GM21576 (cell line): ENCODE measurements around the gene NPHS1.
"Not testable (repeated sequence)": the region's sequence is repeated elsewhere in the genome, so short reads cannot be mapped to it uniquely, and the experiment has no call there.

Experiments
- ATAC-seq: cut with Tn5 transposase; IDR thresholded peaks from one replicate; pipeline ENCODE4 v1.9.1; 2021; ENCODE audit warnings: mild to moderate bottlenecking, moderate library complexity; ENCODE audit not compliant: unreplicated experiment

The NPHS1 gene

DNA sequence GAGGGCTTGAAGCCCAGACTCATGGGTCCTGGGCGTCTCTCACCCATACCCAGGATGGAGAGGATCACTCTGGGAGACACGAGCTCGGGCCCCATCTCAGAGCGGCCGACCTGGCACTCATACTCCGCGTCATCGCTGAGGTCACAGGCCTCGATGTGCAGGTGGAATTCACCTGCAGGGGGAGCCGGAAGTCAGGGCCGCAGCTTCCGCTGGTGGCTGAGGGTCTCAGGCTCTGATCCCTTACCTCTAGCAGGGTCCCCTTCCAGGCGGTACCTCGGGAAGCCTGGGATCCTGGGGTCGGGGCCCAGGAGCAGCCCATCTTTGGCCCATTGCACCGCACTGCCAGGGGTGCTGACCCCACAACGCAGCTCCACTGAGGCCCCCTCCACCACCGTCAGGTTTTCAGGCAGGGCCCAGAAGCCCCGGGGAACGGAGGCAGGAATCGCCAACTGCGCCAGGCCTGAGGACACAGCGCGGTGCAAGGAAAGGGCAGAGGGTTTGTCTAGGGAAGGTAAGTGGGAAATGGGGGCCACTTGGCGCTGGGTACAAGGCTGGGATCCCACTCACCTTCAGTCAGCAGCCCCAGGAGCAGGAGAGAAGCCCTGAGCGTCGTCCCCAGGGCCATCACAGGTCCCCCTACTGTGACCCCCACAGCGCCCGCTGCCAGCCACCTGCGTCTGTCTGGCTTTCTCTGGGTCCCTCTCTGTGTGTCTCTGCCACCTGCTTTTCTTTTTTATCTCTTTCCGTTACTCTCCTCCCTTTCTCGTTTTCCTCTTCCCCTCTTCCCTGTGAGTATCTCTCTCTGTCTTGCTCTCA lies 883 bp downstream of the NPHS1 start:
- ATAC-seq: no peak

DNA sequence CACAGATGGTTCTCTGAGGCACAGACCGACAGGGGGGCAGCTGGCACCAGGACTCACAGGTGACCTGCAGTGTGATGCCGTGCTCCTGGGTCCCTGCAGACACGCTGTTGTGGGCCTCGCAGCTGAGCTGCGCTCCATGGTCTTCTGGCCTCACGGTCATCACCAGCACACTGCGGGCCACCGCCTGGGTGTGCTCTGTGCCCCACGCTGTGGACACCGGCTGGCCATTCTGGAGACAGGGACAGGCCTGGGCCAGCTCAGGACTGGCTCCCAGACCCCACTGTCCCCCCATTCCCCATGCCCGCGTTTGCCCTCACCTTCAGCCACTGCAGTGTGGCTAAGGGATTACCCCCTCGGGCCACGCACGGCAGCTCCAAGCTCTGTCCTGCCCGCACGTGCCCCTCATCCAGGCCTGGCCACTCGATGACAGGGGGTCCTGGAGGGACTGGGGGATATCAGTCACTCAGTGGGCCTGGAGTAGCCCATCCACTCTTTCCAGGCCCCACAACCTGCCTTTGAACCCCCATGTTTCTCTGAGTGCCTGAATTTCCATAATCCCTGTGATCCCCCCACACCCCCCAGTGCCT lies 3.3 kb downstream of the NPHS1 start:
- no peak for ATAC-seq

DNA sequence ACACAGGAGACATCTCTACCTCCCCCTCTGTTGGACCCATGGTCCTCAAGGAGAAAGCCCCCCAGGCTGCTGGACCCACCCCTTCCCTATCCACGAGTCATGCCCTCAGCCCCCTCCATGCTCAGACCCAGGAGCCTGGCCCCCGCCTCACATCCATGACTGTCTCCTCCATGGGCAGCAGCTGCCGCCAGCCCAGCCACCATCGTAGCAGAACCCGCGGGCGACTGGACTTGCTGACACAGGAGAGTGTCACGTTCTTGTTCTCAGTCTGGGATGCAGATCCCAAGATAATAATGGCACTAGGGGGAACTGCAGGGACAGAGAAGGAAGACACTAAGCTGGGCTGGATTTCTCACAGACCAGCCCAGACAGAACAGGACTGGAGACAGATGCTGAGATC lies 3.8 kb downstream of the NPHS1 start:
- no peak for ATAC-seq

DNA sequence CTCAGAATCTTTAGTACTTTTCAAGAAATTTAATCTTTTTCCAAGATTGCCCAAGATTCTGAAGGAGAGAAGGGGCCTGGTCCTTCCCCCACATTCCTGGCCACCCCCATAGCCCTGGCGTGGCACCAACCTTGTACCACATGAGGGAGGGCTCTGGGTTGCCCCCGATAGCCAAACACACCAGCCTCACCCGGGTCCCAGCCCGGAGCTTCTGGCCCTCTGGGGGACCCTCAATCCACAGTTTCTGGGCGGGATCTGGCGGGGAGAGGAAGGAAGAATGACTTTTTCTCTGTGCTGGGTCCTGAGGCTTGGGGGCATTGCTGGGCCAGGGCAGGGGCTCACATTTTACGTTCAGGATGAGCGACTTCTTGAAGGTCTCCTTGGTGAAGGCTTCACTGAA lies 4.4 kb downstream of the NPHS1 start:
- no peak for ATAC-seq

DNA sequence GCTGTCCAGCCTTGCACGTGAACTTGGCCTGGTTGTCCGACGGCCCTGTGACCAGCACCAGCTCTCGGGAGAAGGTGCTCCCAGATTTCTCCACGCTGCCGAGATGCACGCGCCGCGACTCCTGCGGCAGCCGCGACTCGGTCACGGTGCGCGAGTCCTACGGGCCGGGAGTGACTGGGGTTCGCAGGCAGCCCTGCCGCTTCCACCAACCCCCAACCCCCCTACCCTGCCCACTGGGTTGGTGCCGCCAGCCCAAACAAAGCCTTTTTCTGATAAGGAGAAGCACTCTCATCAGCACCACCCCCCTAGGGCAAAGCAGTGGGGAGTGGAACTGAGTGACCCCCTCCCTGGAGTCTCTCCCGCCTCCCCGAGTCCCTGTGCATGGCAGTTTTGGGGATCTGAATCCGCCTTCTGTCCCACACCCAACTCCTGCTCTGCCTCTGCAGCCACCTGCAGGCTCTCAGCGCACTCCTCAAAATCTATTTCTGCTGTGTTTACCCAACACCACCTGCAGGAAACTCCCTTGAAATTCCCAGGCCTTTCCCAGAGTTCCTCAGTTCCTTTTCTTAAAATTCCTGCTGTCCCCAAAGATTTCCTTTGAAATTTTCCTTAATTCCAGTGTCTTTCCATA lies 6.2 kb downstream of the NPHS1 start:
- ATAC-seq: no peak

DNA sequence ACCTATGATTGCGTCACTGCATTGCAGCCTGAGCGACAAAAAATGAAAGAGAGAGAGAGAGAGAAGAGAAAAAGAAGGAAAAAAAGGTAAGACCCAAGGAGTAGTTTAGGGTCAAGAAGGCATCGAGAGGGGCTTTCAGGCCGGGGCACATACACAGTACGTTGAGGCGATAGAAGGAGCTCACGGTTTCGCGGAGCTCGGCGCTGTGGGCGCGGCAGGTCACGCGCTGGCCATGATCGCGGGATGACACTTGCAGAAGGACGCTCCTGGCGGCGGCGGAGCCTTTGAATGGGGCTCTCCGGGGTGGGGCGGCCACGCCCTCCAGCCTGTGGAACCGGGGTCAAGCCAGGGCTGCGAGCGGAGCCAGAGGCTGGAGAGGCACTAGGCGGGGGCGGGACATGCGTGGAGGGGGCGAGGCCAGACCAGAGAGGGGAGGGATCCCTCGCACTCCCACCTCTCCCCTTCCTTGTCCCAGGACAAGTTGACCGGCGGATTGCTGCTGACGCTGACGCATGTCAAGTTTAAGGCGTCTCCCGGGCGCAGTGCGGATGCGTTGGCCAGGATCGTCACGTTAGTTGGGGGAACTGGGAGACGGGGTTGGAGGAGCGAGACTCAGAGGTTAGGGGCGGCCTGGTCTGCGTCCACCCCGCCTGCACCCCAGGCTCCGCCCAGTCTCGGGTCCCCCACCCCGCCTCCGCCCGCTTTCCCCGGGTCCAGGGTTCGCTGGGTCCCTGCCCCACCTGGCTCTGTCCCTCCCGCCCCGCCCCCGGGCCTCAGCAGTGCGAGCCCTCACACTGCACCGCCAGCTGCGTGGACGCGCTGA lies 6.9 kb downstream of the NPHS1 start:
- no peak for ATAC-seq

DNA sequence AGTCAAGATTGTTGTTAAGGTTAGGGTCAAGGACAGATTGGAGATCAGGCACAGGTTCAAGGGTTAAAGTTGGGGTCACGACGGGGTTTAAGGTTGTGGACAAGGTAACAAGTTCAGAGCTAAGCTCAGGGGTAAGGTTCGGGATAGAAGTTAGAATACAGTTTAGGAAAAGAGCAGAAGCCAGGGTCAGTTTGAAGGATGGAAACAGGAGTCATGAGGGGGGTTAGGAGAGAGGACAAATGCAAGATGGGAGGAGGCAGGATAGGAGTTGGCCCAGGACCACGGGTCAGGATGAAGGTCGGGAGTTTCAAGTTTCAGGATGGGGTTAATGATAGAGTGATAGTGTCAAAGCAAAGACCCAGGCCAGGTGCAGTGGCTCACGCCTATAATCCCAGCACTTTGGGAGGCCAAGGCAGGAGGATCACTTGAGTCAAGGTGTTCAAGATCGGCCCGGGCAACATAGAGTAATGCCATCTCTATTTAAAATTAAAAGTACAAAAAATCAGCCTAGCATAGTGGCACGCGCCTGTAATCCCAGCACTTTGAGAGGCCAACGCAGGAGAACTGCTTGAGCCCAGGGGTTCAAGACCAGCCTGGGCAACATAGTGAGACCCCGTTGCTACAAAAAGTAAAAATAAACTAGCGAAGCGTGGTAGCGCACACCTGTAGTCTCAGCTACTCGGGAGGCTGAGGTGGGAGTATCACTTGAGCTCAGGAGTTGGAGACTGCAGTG lies 7.7 kb downstream of the NPHS1 start:
- no peak for ATAC-seq

DNA sequence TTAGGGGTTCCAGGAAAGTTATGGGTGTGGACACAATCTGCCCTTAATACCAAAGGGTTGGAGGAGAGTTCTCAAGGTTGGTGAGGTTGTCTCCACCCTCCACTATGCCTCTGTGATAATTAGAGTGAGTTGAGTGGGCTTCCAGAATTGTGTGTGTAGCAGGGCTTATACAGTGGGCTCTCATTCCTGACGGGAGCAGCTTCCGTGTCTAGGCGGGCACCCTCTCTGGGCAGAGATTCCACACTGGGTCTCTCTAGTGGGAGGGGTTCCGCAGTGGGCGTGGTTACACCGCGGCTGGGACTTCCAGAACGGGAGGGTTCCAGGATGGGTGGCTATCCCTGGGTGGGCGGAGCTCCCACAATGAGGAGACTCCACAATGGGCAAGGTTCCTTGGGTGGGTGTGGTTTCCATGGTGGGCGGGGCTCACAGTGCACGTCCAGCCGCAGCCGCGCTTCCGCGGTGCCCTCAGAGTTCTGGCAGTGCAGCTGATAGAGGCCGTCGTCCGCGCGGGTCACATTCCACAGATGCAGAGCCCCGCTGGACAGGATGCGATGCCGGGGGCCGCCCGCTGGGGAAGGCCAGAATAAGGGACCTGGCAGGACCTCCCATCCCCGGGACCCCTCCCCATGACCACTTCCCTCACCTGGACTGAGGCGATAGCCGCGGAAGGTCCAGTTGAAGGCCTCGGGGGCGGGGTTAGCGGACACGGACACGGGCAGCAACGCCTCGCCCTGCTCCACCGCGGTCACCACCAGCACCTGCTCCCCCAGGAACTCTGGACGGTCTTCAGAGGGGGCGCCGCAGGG lies 8.4 kb downstream of the NPHS1 start:
- ATAC-seq: no peak

DNA sequence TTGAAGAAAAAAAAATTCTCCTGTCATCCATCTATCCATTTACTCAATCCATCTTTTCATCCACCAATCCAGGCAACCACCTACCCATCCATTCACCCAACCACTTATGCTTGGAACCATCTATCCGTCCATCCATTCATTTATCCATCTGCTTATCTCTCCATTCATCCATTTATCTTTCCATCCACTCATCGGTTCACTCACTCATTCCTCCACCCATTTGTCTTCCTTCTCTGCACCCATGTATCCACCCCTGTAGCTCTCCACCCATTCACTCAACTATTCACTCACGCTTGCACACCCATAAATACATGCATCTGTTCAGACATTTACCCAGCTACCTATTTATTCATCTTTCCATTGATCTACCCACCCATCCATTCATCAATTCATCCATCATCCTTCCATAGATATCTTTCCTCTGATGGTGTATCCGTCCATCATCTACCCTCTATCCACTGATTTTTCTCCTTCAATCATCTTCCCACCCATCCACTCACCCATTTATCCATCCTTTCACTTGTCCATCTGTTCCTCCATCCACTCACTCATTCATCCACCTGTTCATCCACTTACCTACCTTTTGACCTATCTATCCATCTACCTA lies 9.5 kb downstream of the NPHS1 start:
- no peak for ATAC-seq

DNA sequence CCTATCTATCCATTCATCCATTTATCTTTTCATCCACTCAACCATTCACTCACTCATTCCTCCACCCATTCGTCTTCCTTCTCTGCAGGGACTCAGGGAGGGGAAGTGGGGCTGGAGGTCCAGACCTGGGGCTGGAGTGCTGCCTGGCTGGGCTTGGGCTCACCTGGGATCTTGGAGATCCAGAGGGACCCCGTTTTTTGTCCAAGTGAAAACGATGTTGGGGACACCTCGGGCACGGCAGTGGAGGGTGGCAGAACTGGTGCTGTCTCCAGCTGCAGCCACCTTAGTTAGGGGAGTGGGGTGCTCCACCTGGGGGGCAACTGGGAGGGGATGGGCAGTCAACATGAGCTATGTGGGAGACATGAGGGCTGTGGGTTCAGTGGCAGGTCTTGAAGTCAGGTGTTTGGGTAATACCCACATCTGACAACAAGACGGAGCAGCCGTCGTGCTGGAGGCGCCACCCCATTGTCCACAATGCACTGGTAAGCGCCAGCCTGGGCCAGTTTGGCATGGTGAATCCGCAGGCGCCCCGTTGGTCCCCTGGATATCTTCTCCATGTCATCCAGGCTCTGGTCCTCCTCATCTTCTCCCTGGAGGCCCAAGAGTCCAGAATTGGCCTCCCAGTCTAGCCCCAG lies 10.2 kb downstream of the NPHS1 start:
- no peak for ATAC-seq

DNA sequence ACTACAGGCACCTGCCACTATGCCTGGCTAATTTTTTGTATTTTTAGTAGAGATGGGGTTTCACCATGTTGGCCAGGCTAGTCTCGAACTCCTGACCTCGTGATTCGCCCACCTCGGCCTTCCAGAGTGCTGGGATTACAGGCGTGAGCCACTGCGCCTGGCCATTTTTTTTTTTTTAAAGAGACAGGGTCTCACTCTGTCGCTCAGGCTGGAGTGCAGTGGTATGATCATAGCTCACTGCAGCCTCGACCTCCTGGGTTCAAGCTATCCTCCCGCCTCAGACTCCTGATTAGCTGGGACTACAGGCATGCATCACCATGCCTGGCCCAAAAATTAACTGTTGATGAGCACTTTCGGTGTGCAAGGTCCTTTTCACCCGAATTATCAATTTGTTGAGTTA lies 16.2 kb downstream of the NPHS1 start:
- not testable (repeated sequence) for ATAC-seq

DNA sequence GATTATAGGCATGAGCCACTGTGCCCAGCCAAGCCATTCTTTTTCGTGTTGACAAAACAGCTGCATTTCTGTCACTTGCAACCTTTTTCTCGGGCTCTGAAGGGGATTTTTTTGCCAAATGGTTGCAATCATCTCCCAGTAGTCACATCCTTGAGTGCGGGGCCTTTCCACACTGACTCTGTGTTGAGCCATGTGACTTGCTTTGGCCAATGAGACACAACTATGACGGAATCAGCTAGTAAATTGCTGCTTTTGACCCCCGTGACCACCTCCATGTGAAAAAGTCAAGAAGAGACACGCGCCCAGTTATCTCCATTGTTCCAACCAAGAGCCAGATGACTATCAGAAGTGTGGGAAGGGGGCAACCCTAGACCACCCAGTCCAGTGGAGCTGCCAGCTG lies 18.3 kb downstream of the NPHS1 start:
- no peak for ATAC-seq

DNA sequence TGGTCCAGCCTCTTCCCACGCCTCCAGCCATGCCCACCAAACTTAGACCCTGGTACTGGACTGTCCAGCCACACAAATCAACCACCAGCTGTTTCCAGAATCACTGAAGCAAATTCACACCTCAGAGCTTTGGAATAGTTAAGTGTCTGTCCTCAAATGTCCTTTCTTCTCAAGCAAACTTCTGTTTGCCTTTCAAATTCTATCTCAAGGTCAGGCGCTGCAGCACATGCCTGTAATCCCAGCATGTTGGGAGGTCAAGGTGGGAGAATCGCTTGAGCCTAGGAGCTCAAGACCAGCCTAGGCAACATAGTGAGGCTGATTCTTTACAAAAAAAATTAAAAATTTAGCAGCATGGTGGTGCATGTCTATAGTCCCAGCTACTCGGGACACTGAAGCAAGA lies 20.2 kb downstream of the NPHS1 start:
- ATAC-seq: no peak

DNA sequence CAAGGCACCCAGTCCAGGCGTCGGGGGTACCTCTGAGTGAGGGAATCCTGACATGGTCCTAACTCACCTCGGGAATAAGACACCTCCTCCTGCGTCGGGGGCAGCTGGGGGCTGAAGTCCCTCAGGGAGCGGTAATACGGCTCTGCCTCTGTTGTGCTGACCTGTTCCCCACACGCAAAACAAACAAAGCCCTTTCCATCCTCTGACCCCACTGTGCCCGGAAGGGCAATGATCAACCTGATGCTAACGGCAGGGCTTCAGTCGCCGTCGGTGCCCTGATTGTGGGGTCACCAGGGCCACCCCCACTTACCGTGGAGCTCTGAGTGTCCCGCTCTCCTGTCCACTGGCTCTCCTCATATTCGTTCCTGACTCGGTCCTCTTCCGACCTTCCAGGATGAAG lies 21.3 kb downstream of the NPHS1 start:
- no peak for ATAC-seq

DNA sequence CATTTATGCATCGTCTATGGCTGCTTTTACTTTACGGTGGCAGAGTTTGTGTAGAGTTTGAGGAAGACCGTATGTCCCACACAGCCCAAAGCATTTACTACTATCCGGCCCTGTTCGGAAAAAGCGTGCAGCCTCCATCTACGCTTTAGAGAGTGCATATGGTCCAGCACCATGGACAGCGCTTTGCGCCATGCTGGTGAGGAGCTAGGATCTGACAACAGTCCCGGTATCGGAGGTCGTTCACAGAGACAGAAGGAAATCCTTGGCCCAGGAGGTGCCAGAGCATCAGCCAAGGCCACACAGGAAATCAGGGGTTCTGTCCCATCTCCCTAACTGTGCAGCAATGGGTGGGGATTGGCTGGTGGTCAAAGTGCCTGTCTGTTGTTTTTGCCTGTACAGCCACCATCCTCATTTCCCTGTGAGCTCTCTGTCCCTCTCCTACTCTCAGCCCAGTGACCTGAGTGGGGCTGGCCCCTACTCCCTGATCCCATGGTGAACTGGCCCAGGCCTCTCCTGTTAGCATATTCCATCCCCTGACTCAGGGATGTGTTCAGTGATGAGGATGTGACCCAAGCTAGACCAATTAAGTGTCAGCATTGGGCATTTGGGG lies 23.5 kb downstream of the NPHS1 start:
- ATAC-seq: no peak

DNA sequence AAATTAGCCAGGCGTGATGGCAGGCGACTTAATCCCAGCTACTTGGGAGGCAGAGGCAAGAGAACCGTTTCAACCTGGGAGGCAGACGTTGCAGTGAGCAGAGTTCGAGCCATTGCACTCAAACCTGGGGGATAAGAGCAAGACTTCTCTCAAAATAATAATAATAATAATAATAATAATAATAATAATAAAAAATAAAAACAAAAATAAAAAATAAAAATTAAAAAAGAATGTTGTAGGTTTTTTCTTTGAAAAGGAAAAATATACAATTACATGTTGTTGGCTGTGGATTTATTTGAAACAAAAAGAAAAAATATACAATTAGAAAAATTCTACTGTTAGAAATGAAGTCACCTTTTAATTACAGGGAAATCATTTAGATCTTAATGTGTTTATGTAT lies 28.2 kb downstream of the NPHS1 start:
- no peak for ATAC-seq

DNA sequence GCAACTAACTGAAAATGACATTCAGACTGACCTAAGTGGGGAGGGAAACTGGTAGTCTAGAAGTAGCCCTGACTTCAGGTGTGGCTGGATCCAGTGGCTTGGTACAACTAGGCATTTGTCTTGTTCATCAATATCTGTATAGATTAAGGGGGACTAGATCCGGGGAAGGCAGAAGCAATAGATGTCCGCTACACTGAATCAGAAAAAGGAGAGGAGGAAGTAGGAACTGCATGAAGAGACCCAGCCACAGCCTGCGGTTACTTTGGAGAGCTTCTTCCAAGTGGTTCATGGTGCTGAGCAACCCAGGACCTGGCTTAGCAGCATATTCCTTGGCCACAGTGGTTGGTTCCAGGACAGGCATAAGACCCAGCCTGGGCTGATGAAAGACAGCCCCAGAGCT lies 29.7 kb downstream of the NPHS1 start:
- ATAC-seq: no peak

DNA sequence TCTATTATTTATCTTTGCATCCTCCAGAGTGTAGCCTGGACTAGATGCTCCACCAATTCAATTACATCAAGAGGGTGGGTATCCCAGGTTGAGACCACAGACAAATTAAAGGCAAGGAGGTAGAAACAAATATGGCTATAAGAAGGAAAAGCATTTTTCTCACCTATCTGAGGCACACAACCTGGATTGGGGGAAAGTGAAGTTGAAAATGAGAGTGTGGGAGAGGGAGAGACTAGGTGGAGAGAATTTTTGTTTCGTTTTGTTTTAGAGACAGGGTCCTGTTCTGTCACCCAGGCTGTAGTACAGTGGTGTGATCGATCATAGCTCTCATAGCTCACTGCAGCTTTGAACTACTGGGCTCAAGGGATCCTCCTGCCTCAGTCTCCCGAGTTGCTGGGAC lies 33.9 kb downstream of the NPHS1 start:
- no peak for ATAC-seq

DNA sequence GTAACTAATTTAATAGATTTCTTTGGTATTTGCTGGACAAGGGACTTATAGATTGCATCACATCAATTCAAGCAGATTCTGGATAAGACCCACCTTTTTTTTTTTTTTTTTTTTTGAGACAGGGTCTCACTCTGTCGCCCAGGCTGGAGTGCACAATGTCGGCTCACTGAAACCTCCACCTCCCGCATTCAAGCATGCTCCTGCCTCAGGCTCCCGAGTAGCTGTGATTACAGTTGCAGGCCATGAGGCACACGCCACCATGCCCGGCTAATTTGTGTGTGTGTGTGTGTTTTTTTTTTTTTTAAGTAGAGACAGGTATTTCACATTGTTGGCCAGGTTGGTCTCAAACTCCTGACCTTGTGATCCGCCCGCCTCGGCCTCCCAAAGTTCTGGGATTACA lies 35.5 kb downstream of the NPHS1 start:
- ATAC-seq: no peak
